Activated CD4-positive, alpha-beta T cell treated with anti-CD3 and anti-CD28 coated beads, Interleukin-2, amount 50 U/mL, for 1 hour (primary cell): ENCODE measurements around the gene ATG14.
"Not testable (repeated sequence)": the region's sequence is repeated elsewhere in the genome, so short reads cannot be mapped to it uniquely, and the experiment has no call there.

Source experiments
- DNase-seq: peaks from one replicate; pipeline ENCODE4 v3.0.0-alpha.2; 2020

Gene ATG14

DNA sequence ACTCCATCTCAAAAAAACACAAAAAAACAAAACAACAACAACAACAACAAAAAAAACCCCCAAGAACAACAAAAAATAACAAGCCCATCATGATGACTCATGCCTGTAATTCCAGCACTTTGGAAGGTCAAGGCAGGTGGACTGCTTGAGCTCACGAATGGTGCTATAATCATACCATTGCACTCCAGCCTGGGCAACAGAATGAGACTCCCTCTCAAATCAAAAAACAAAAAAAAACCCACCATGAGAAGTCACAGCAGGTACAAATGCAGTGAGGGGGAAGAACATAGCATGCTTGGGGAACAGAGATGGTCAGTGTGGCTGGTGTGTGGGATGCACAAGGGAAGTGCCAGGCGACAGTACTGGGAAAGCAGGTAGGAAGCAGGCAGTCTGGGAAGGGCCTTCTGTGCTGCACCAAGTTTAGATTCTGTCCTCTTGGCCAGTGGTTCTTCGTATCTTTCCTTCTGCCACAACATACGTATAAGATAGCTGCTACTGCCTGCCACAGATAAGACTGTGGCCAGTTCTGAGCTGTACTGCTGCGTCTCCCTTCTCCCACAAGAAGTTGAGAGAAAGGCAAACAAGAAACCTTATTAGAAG lies 28.0 kb downstream of the ATG14 start:
- DNase-seq = no peak

GRCh38 chr14:55383056-55383466 lies 28.6 kb downstream of the ATG14 start:
- not testable (repeated sequence) for DNase-seq

DNA sequence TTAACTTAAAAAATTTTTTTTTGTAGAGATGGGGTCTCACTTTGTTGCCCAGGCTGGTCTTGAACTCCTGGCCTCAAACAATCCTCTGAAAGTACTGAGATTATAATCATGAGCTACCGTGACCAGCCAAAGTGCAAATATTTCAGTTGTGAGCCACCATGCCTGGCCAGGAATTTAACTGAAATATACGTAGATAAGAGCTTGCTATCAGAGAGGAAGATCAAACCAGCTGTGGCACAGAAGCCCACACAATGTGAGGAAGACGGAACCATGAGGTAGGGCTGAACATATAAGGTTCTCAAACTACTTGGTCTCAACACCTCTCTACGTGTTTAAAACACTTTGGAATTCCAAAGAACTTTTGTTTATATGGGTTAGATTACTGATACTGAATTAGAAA lies 29.1 kb downstream of the ATG14 start:
- no peak for DNase-seq

- no peak for DNase-seq
These were observed 30.1 kb downstream of the ATG14 start for GRCh38 chr14:55381561-55381960.

DNA sequence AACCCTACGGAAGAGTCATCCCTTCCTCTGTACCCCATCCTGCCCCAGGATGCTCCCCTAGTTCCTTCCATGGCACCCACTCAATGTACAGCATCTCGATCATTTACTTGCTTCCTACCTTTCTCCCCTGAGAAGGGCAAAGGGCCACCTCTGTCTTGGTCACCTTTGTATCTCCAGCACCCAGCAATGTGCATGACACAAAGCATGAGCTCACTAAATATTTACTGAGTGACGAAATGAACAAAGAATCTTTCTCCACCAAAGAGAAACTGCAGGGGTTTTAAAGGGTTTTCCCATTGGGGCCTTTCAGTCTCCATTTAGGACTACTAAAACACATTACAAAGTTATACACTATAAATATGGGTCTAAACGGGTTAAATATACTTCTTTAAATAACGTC lies 30.6 kb downstream of the ATG14 start:
- DNase-seq = no peak

DNA sequence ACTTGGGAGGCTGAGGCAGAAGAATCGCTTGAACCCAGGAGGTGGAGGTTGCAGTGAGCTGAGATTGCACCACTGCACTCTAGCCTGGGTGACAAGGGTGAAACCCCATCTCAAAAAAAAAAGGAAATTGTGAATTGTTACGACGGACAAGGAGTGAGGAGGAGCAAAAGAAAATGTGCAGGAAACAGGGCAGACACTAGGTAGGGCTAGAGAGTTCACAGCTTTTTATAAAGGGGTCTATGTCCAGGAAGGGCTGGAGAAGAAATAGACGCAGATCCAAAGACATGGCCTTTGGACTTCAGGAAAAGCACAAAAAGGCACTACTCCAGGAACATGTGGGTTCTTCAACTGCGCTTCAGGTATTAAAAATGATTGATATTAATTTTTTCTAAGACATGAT lies 34.4 kb downstream of the ATG14 start:
- no peak for DNase-seq

- DNase-seq = no peak
These were observed 36.9 kb downstream of the ATG14 start for GRCh38 chr14:55374771-55375170.

DNA sequence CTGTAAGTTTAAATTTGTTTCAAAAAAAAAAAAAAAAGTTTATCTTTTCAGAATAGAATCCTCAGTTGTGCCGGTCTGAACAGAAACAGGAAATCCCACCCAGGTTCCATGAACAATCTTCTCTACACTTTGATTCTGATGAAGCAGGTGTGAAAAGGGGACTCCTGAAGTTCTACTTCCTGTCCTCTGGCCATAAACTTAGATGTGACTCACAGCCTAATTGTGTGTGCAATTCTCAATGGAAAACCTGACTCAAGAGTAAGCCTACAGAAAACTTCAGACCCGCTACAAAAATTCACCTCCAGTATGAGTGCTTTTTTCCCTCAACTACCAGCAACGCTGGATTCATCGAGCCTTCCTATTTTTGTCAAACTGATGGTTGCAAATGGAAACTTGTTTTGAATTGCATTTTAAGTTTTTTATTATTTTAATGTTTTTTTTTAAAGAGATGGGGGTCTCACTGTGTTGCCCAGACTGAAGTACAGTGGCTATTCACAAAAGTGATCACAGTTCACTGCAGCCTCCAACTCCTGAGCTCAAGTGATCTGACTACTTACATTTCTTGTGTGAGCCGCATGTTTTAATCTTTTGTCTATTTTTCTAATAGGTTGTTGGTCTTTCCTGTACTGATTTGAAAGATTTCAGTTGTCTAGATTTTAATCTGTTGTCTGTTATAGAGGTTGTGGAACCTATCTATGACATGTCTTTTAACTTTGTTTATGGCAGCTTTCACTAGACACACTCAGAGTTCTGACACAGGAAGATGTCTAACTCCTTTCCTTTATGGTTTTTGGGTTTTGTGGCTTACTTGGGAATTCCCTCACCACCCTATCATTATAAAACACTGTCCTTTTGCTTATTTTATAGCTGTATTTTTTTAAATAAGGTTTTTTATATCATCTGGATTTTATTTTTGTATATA lies 37.6 kb downstream of the ATG14 start:
- no peak for DNase-seq

DNA sequence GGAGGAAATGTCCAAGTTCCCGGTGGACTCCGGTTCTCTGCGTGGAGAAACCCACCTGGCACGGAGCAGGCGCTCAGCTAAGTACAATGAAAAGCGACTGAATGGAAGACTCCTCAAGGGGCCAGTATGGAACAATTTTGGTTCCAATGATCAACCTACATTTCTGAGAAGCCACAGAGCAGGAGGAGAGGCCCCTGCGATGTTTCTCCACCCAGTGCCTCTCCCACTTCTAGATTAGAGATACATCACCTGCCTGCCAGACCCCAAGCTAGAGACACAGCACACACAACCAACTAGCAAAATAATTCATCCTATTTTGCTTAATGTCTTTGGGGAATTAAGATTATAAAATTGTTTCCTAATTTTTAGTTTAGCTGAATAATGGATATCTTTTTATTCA lies 38.8 kb downstream of the ATG14 start:
- no peak for DNase-seq

- DNase-seq = no peak
These were observed 39.2 kb downstream of the ATG14 start for GRCh38 chr14:55372423-55372822.

- DNase-seq = no peak
These were observed 40.7 kb downstream of the ATG14 start for GRCh38 chr14:55370883-55371455.

GRCh38 chr14:55366271-55366670 lies 45.4 kb downstream of the ATG14 start:
- DNase-seq = no peak

GRCh38 chr14:55361190-55361589 lies 50.4 kb downstream of the ATG14 start:
- no peak for DNase-seq

GRCh38 chr14:55359307-55359706 lies 52.3 kb downstream of the ATG14 start:
- no peak for DNase-seq

- DNase-seq = no peak
These were observed 54.7 kb downstream of the ATG14 start for GRCh38 chr14:55356913-55357312.

GRCh38 chr14:55355922-55356321 lies 55.7 kb downstream of the ATG14 start:
- no peak for DNase-seq

DNA sequence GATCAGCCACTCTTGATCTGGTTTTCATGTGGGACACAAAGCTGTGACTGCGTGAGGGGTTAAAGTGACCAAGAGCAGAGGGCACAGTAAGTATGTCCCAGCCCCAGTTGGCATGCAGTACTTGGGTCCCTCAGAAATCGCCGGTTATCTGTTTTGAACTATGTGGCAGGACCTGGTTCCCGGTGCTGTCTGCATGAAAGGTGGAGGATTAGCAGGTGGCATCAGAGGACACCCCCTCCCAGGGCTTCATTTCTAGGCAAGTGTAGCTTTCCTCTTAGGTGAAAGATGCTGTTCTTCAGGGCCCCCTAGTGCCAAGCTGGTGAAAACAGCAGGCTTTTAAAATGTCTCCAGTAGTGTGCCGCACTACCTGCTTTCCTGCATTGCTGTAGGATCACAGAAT lies 57.1 kb downstream of the ATG14 start:
- DNase-seq = peak; percentile 62

- DNase-seq = peak; percentile 27
These were observed 57.8 kb downstream of the ATG14 start for GRCh38 chr14:55353686-55354467.

- DNase-seq = no peak
These were observed 59.4 kb downstream of the ATG14 start for GRCh38 chr14:55352201-55352600.

- DNase-seq = no peak
These were observed 60.5 kb downstream of the ATG14 start for GRCh38 chr14:55351111-55351510.

- no peak for DNase-seq
These were observed 61.2 kb downstream of the ATG14 start for GRCh38 chr14:55350461-55350860.

GRCh38 chr14:55349565-55349964 lies 62.1 kb downstream of the ATG14 start:
- DNase-seq = no peak

- no peak for DNase-seq
These were observed 62.7 kb downstream of the ATG14 start for GRCh38 chr14:55348766-55349453.
